Measurements from ENCODE around the gene IGF1. TPM values are rescaled to one million over a fixed set of nuclear protein-coding genes. Genes with fewer than 3 reads are reported as not detected.

Gene IGF1
- total RNA-seq, 2 donors from 2014 or later, result 15.8 to 44.8 TPM

GRCh38 chr12:102521662-102522277 lies 41.4 kb upstream of the IGF1 start:
- no peaks in the 10 kb centered on the region for H3K9me3 ChIP-seq
- DNase-seq, result no peak
- no peaks in the 10 kb centered on the region for H3K36me3 ChIP-seq (replicated peaks in 1 of 2; ENCODE audit: insufficient read depth in 1 of 2, low read depth in 2 of 2)
- 80 to 81% methylated on average over 1 of the region's 1 CpG for WGBS, 2 donors
- no peak for ATAC-seq
- H3K27me3 ChIP-seq, result no peaks in the 10 kb centered on the region
- no peak overlapping the region for H3K27ac ChIP-seq
- H3K4me1 ChIP-seq, result no peaks in the 10 kb centered on the region
- TF ChIP-seq CTCF (IDR thresholded peaks at IDR 0.05), result no peak
- TF ChIP-seq POLR2A (IDR thresholded peaks at IDR 0.05), result no peak
- no peak overlapping the region for H3K4me3 ChIP-seq
- intact Hi-C loops (cut with DNase I), result no loop called here

GRCh38 chr12:102518871-102519270 lies 38.5 kb upstream of the IGF1 start:
- Histone ChIP-seq H3K27me3 (no peaks in the 10 kb centered on the region), H3K36me3 (replicated peaks in 1 of 2; ENCODE audit: insufficient read depth in 1 of 2, low read depth in 2 of 2) (no peaks in the 10 kb centered on the region), H3K9me3 (no peaks in the 10 kb centered on the region), H3K4me1 (no peaks in the 10 kb centered on the region), H3K4me3 (no peak overlapping the region), H3K27ac (no peak overlapping the region)
- intact Hi-C loops (cut with DNase I), result no loop called here
- 56 to 76% methylated on average over 5 of the region's 5 CpGs for WGBS, 2 donors
- ATAC-seq (no peak), DNase-seq (no peak)
- TF ChIP-seq CTCF (IDR thresholded peaks at IDR 0.05) (no peak), POLR2A (IDR thresholded peaks at IDR 0.05) (no peak)

GRCh38 chr12:102514696-102515095 lies 34.3 kb upstream of the IGF1 start:
- Histone ChIP-seq H3K4me3 (no peak overlapping the region), H3K9me3 (no peaks in the 10 kb centered on the region), H3K4me1 (no peaks in the 10 kb centered on the region), H3K27me3 (no peaks in the 10 kb centered on the region), H3K36me3 (replicated peaks in 1 of 2; ENCODE audit: insufficient read depth in 1 of 2, low read depth in 2 of 2) (no peaks in the 10 kb centered on the region), H3K27ac (no peak overlapping the region)
- WGBS, 2 donors, result 38 to 44% methylated on average over 1 of the region's 1 CpG
- no peak for ATAC-seq
- intact Hi-C loops (cut with DNase I), result no loop called here
- TF ChIP-seq CTCF (IDR thresholded peaks at IDR 0.05), result no peak
- no peak for TF ChIP-seq POLR2A (IDR thresholded peaks at IDR 0.05)
- no peak for DNase-seq

- DNase-seq (no peak), ATAC-seq (no peak)
- H3K9me3 ChIP-seq, result no peaks in the 10 kb centered on the region
- no peaks in the 10 kb centered on the region for H3K4me1 ChIP-seq
- intact Hi-C loops (cut with DNase I), result no loop called here
- H3K4me3 ChIP-seq, result no peak overlapping the region
- no peak for TF ChIP-seq POLR2A (IDR thresholded peaks at IDR 0.05)
- TF ChIP-seq CTCF (IDR thresholded peaks at IDR 0.05), result no peak
- H3K36me3 ChIP-seq (replicated peaks in 1 of 2; ENCODE audit: insufficient read depth in 1 of 2, low read depth in 2 of 2), result no peaks in the 10 kb centered on the region
- no peaks in the 10 kb centered on the region for H3K27me3 ChIP-seq
- WGBS, 2 donors, result 71 to 72% methylated on average over 3 of the region's 3 CpGs
- no peak overlapping the region for H3K27ac ChIP-seq
Measured at GRCh38 chr12:102513739-102514138, 33.4 kb upstream of the IGF1 start.

- 72 to 76% methylated on average over 5 to 8 of the region's 8 CpGs for WGBS, 2 donors
- DNase-seq (no peak), ATAC-seq (no peak)
- intact Hi-C loops (cut with DNase I), result no loop called here
- no peak overlapping the region for H3K4me3 ChIP-seq
- no peaks in the 10 kb centered on the region for H3K9me3 ChIP-seq
- no peaks in the 10 kb centered on the region for H3K4me1 ChIP-seq
- H3K27me3 ChIP-seq, result no peaks in the 10 kb centered on the region
- no peak overlapping the region for H3K27ac ChIP-seq
- no peak for TF ChIP-seq POLR2A (IDR thresholded peaks at IDR 0.05)
- TF ChIP-seq CTCF (IDR thresholded peaks at IDR 0.05), result no peak
- H3K36me3 ChIP-seq (replicated peaks in 1 of 2; ENCODE audit: insufficient read depth in 1 of 2, low read depth in 2 of 2), result no peaks in the 10 kb centered on the region
Measured at GRCh38 chr12:102513272-102513671, 32.9 kb upstream of the IGF1 start.
